Body of pancreas (tissue), 4 donors: ENCODE measurements around the gene HLA-DMB. TPM values are rescaled to one million over a fixed set of nuclear protein-coding genes. Genes with fewer than 3 reads are reported as not detected.

Source experiments
- ATAC-seq: fragments of 150-250 bp; one replicate; pipeline ENCODE4 v1.9.1; 2016
- DNase-seq, 4 donors: peaks; one replicate each; pipeline ENCODE4 v3.0.0-alpha.2; 2019
- H3K27ac ChIP-seq, 4 donors: fragments of 200-600 bp; sonication (generic); 1 replicate in 3 of 4; 2 replicates in 1 of 4; pipeline versions ENCODE4 v1.5.1 to v1.6.1; 2016 to 2019; ENCODE audit warnings: mild to moderate bottlenecking in 1 of 4, mixed read lengths in 1 of 4, moderate library complexity in 1 of 4
- H3K27me3 ChIP-seq, 2 donors: fragments of 200-600 bp; sonication (generic); one replicate each; pipeline ENCODE4 v1.6.0; 2016; ENCODE audit warnings: mild to moderate bottlenecking in 1 of 2
- H3K36me3 ChIP-seq, 2 donors: fragments of 200-600 bp; sonication (generic); replicated peaks in 1 of 2; 2 replicates each; pipeline ENCODE4 v1.5.1; 2016; ENCODE audit warnings: low read depth in 2 of 2; ENCODE audit not compliant: insufficient read depth in 1 of 2
- H3K4me1 ChIP-seq: fragments of 200-600 bp; sonication (generic); one replicate; pipeline ENCODE4 v1.6.0; 2016
- H3K4me3 ChIP-seq, 2 donors: fragments of 200-600 bp; sonication (generic); 1 replicate in 1 of 2; 2 replicates in 1 of 2; pipeline ENCODE4 v1.5.1; 2016 to 2019
- H3K9me3 ChIP-seq, 3 donors: fragments of 200-600 bp; sonication (generic); 1 replicate in 2 of 3; 2 replicates in 1 of 3; pipeline ENCODE4 v1.5.1; 2016
- CTCF ChIP-seq, 7 experiments: fragments of 450-650 bp in 4 of 7; fragments of 200-600 bp in 3 of 7; sonication (generic) in 3 of 7; IDR thresholded peaks; one replicate each; pipeline ENCODE4 v1.5.1; 2016 to 2019; ENCODE audit warnings: antibody characterized with exemption in 7 of 7
- POLR2A ChIP-seq, 3 donors: fragments of 450-650 bp; IDR thresholded peaks; one replicate each; pipeline ENCODE4 v1.6.1; 2016; ENCODE audit warnings: antibody characterized with exemption in 3 of 3, mild to moderate bottlenecking in 2 of 3
- WGBS, 2 donors: methylation state at CpG; one replicate each; pipeline ENCODE4 v1.1.5; 2017; 5-methylcytosine and 5-hydroxymethylcytosine counted together
- intact Hi-C: fragments of 100-400 bp; cut with DNase I; formaldehyde crosslinking; loops from one replicate; pipeline ENCODE4 v1.15.1; 2023
- total RNA-seq, 2 donors: library from RNA; depleted of rRNA; stranded (reverse); fragments of >200 nt; gene quantifications; one replicate each; pipeline ENCODE4 v1.1.0, GENCODE V29; 2016

The HLA-DMB gene
- total RNA-seq, 2 donors from 2014 or later = 3.0 to 14.3 TPM

- DNase-seq (no peak), ATAC-seq (no peak)
- H3K4me3 ChIP-seq = no peak overlapping the region
- H3K9me3 ChIP-seq = no peaks in the 10 kb centered on the region
- no peaks in the 10 kb centered on the region for H3K36me3 ChIP-seq
- no peak overlapping the region for H3K27ac ChIP-seq
- H3K4me1 ChIP-seq = peaks cover 38% of the 10 kb centered on the region
- 62 to 73% methylated on average over 5 of the region's 5 CpGs for WGBS, 2 donors
- intact Hi-C loops = no loop called here
- H3K27me3 ChIP-seq = no peaks in the 10 kb centered on the region
- no peak for TF ChIP-seq POLR2A (IDR thresholded peaks at IDR 0.05)
- TF ChIP-seq CTCF (IDR thresholded peaks at IDR 0.05) = no peak
Measured at GRCh38 chr6:32964776-32965175, 23.9 kb upstream of the HLA-DMB start.

GRCh38 chr6:32963866-32964265 lies 23.0 kb upstream of the HLA-DMB start:
- TF ChIP-seq POLR2A (IDR thresholded peaks at IDR 0.05) = no peak
- no peak overlapping the region for H3K27ac ChIP-seq
- DNase-seq (no peak), ATAC-seq (no peak)
- WGBS, 2 donors = 42 to 55% methylated on average over 1 of the region's 1 CpG
- no peaks in the 10 kb centered on the region for H3K36me3 ChIP-seq
- H3K4me1 ChIP-seq = peaks cover 38% of the 10 kb centered on the region
- H3K27me3 ChIP-seq = no peaks in the 10 kb centered on the region
- H3K4me3 ChIP-seq = no peak overlapping the region
- H3K9me3 ChIP-seq = no peaks in the 10 kb centered on the region
- intact Hi-C loops = no loop called here

- intact Hi-C loops = no loop called here
- TF ChIP-seq POLR2A (IDR thresholded peaks at IDR 0.05) (no peak), CTCF (IDR thresholded peaks at IDR 0.05) (no peak)
- Histone ChIP-seq H3K27me3 (no peaks in the 10 kb centered on the region), H3K36me3 (no peaks in the 10 kb centered on the region), H3K4me3 (no peak overlapping the region), H3K9me3 (no peaks in the 10 kb centered on the region), H3K27ac (no peak overlapping the region), H3K4me1 (peaks cover 36% of the 10 kb centered on the region)
- WGBS, 2 donors = 63 to 67% methylated on average over 1 of the region's 1 CpG
- DNase-seq (no peak), ATAC-seq (no peak)
Measured at GRCh38 chr6:32962213-32962826, 21.5 kb upstream of the HLA-DMB start.

GRCh38 chr6:32960563-32960962 lies 19.7 kb upstream of the HLA-DMB start:
- DNase-seq = no peak
- Histone ChIP-seq H3K27me3 (no peaks in the 10 kb centered on the region), H3K27ac (no peak overlapping the region), H3K4me3 (no peak overlapping the region), H3K36me3 (no peaks in the 10 kb centered on the region), H3K9me3 (no peaks in the 10 kb centered on the region), H3K4me1 (peaks cover 19% of the 10 kb centered on the region)
- intact Hi-C loops = no loop called here
- TF ChIP-seq POLR2A (IDR thresholded peaks at IDR 0.05) (no peak), CTCF (IDR thresholded peaks at IDR 0.05) (no peak)
- ATAC-seq = no peak
- 82 to 92% methylated on average over 5 of the region's 5 CpGs for WGBS, 2 donors

GRCh38 chr6:32956176-32956575 lies 15.3 kb upstream of the HLA-DMB start:
- no peaks in the 10 kb centered on the region for H3K9me3 ChIP-seq
- ATAC-seq (no peak), DNase-seq (no peak)
- TF ChIP-seq POLR2A (IDR thresholded peaks at IDR 0.05) (no peak), CTCF (IDR thresholded peaks at IDR 0.05) (no peak)
- no peaks in the 10 kb centered on the region for H3K27me3 ChIP-seq
- H3K4me3 ChIP-seq = no peak overlapping the region
- intact Hi-C loops = no loop called here
- 83 to 86% methylated on average over 2 of the region's 2 CpGs for WGBS, 2 donors
- no peak overlapping the region for H3K27ac ChIP-seq
- H3K4me1 ChIP-seq = peaks cover 22% of the 10 kb centered on the region
- H3K36me3 ChIP-seq = no peaks in the 10 kb centered on the region
